Endodermal cell (in vitro differentiated cells): ENCODE measurements around the gene AIG1. TPM values are rescaled to one million over a fixed set of nuclear protein-coding genes. Genes with fewer than 3 reads are reported as not detected.

ENCODE experiments used
- DNase-seq: peaks from one replicate; pipeline ENCODE4 v3.0.0-alpha.2; 2017
- H3K27ac ChIP-seq: 2 replicates; pipeline ENCODE4 v1.5.1; 2013; ENCODE audit warnings: mild to moderate bottlenecking, low read depth, low read length, moderate library complexity
- H3K27me3 ChIP-seq: 2 replicates; pipeline ENCODE4 v1.6.1; 2013; ENCODE audit warnings: mild to moderate bottlenecking, low read length, moderate library complexity; ENCODE audit not compliant: insufficient read depth, control insufficient read depth, poor library complexity, severe bottlenecking
- H3K36me3 ChIP-seq: 2 replicates; pipeline ENCODE4 v1.7.0; 2013; ENCODE audit warnings: mild to moderate bottlenecking, low read length, moderate library complexity; ENCODE audit not compliant: control insufficient read depth, insufficient read depth
- H3K4me1 ChIP-seq: one replicate; pipeline ENCODE4 v1.7.0; 2013; ENCODE audit warnings: low read length; ENCODE audit not compliant: control insufficient read depth, insufficient read depth
- H3K4me3 ChIP-seq: 2 replicates; pipeline ENCODE4 v1.5.1; 2013; ENCODE audit warnings: mild to moderate bottlenecking, low read length, moderate library complexity
- H3K9ac ChIP-seq: 2 replicates; pipeline ENCODE4 v1.6.1; 2013; ENCODE audit warnings: mild to moderate bottlenecking, low read length, moderate library complexity; ENCODE audit not compliant: poor library complexity, severe bottlenecking; ENCODE audit errors: extremely low read depth
- H3K9me3 ChIP-seq: 2 replicates; pipeline ENCODE4 v1.6.1; 2013; ENCODE audit warnings: mild to moderate bottlenecking, low read length, moderate library complexity; ENCODE audit not compliant: control insufficient read depth
- H3K27ac Mint-ChIP-seq: 2 replicates; pipeline ENCODE4 v1.8.0; 2020; ENCODE audit warnings: mixed read lengths
- H3K27me3 Mint-ChIP-seq: 2 replicates; pipeline ENCODE4 v1.8.0; 2021; ENCODE audit warnings: mild to moderate bottlenecking, mixed read lengths; ENCODE audit not compliant: insufficient read depth
- H3K36me3 Mint-ChIP-seq: 2 replicates; pipeline ENCODE4 v1.8.0; 2020; ENCODE audit warnings: low read depth, mixed read lengths
- H3K4me1 Mint-ChIP-seq: 2 replicates; pipeline ENCODE4 v1.8.0; 2020; ENCODE audit warnings: mixed read lengths
- H3K4me3 Mint-ChIP-seq: 2 replicates; pipeline ENCODE4 v1.8.0; 2020; ENCODE audit warnings: mild to moderate bottlenecking, moderate library complexity, mixed read lengths
- H3K9me3 Mint-ChIP-seq: 2 replicates; pipeline ENCODE4 v1.8.0; 2020; ENCODE audit warnings: mild to moderate bottlenecking, mixed read lengths
- CTCF ChIP-seq: fragments of 200-600 bp; sonication (generic); conservative IDR thresholded peaks from 2 replicates; pipeline ENCODE4 v1.5.0; 2021; ENCODE audit warnings: antibody characterized with exemption, mild to moderate bottlenecking
- WGBS, 2 experiments: methylation state at CpG; one replicate each; pipeline versions ENCODE4 v1.1.5 to v1.1.7; 2013; ENCODE audit warnings: missing lambda C conversion rate in 2 of 2, mixed read lengths in 1 of 2; ENCODE audit not compliant: insufficient coverage in 1 of 2, insufficient read length in 1 of 2; 5-methylcytosine and 5-hydroxymethylcytosine counted together
- total RNA-seq, 2 donors: library from RNA; stranded (reverse); fragmentation: NEBNext Ultra II Directional in 1 of 2; extraction: Animal tissue kit (Norgen Biotek cat#: 25700) in 1 of 2; gene quantifications; 2 replicates in 1 of 2; 3 replicates in 1 of 2; pipeline ENCODE4 v1.2.1, GENCODE V29; 2021

The AIG1 gene
- total RNA-seq, 2 donors from 2014 or later: 23.0 to 25.2 TPM

- Mint-ChIP-seq H3K4me3 (no peak overlapping the region), H3K4me1 (no peaks in the 10 kb centered on the region), H3K27me3 (no peaks in the 10 kb centered on the region), H3K27ac (no peak overlapping the region), H3K9me3 (no peaks in the 10 kb centered on the region), H3K36me3 (no peaks in the 10 kb centered on the region)
- Histone ChIP-seq H3K27ac (no peak overlapping the region), H3K36me3 (no peaks in the 10 kb centered on the region), H3K9me3 (no peaks in the 10 kb centered on the region), H3K9ac (no peak overlapping the region), H3K27me3 (no peaks in the 10 kb centered on the region), H3K4me3 (no peak overlapping the region), H3K4me1 (no peaks in the 10 kb centered on the region)
- WGBS, 2 experiments: 88 to 100% methylated on average over 2 of the region's 2 CpGs
- TF ChIP-seq CTCF: no peak
- DNase-seq: no peak
Measured at GRCh38 chr6:143099647-143100046, 39.0 kb downstream of the AIG1 start.

- DNase-seq: no peak
- WGBS, 2 experiments: 92 to 100% methylated on average over 1 of the region's 2 CpGs
- no peak overlapping the region for H3K4me3 Mint-ChIP-seq
- no peaks in the 10 kb centered on the region for H3K9me3 Mint-ChIP-seq
- Histone ChIP-seq H3K4me1 (no peaks in the 10 kb centered on the region), H3K9ac (no peak overlapping the region), H3K27me3 (no peaks in the 10 kb centered on the region), H3K4me3 (no peak overlapping the region), H3K9me3 (no peaks in the 10 kb centered on the region), H3K36me3 (no peaks in the 10 kb centered on the region), H3K27ac (no peak overlapping the region)
- H3K4me1 Mint-ChIP-seq: no peaks in the 10 kb centered on the region
- no peaks in the 10 kb centered on the region for H3K27me3 Mint-ChIP-seq
- no peak overlapping the region for H3K27ac Mint-ChIP-seq
- no peaks in the 10 kb centered on the region for H3K36me3 Mint-ChIP-seq
- TF ChIP-seq CTCF: no peak
Measured at GRCh38 chr6:143100429-143100828, 39.7 kb downstream of the AIG1 start.

GRCh38 chr6:143103916-143104315 lies 43.2 kb downstream of the AIG1 start:
- 67% methylated on average over 1 of the region's 1 CpG; no CpG with 5 or more reads in 1 of the 2 experiments for WGBS, 2 experiments
- no peak overlapping the region for H3K27ac Mint-ChIP-seq
- Histone ChIP-seq H3K9ac (no peak overlapping the region), H3K36me3 (no peaks in the 10 kb centered on the region), H3K9me3 (no peaks in the 10 kb centered on the region), H3K27me3 (no peaks in the 10 kb centered on the region), H3K27ac (no peak overlapping the region), H3K4me3 (no peak overlapping the region), H3K4me1 (no peaks in the 10 kb centered on the region)
- H3K9me3 Mint-ChIP-seq: no peaks in the 10 kb centered on the region
- H3K36me3 Mint-ChIP-seq: no peaks in the 10 kb centered on the region
- no peak overlapping the region for H3K4me3 Mint-ChIP-seq
- H3K27me3 Mint-ChIP-seq: no peaks in the 10 kb centered on the region
- no peak for TF ChIP-seq CTCF
- H3K4me1 Mint-ChIP-seq: no peaks in the 10 kb centered on the region
- DNase-seq: no peak
